ENCODE measurements around the gene PRR20D. TPM values are rescaled to one million over a fixed set of nuclear protein-coding genes. Genes with fewer than 3 reads are reported as not detected.
"Not testable (repeated sequence)": the region's sequence is repeated elsewhere in the genome, so short reads cannot be mapped to it uniquely, and the experiment has no call there.

The PRR20D gene
- polyA plus RNA-seq, 1 experiment: not detected

DNA sequence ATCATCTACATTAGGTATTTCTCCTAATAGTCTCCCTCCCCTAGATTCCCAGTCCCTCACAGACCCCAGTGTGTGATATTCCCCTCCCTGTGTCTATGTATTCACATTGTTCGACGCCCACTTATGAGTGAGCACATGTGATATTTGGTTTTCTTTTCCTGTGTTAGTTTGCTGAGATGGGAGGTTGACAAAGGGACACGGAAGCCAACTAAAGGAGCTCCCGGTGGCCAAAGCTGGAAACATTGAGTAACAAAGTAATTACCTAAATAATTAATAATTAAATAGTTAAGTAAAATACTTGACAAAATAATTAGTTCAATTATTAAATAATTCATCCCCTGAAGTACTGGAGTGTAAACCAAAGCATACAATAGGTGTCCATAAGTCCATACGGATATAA, 21.4 kb upstream of the PRR20D start:
- POLR2A ChIA-PET: no interaction called here
- no peak overlapping the region for H3K4me3 ChIP-seq (ENCODE audit: low read depth, low read length)
- no peak for DNase-seq (ENCODE audit: low read depth, low spot score)
- peaks cover 5% of the 10 kb centered on the region; the same call in 1 of the 2 replicates for H3K9me3 ChIP-seq (ENCODE audit: control insufficient read depth, insufficient read depth, low read length)
- no peaks in the 10 kb centered on the region for H3K27me3 ChIP-seq (ENCODE audit: control insufficient read depth, insufficient read depth, low read length)
- TF ChIP-seq, protein P1, sequence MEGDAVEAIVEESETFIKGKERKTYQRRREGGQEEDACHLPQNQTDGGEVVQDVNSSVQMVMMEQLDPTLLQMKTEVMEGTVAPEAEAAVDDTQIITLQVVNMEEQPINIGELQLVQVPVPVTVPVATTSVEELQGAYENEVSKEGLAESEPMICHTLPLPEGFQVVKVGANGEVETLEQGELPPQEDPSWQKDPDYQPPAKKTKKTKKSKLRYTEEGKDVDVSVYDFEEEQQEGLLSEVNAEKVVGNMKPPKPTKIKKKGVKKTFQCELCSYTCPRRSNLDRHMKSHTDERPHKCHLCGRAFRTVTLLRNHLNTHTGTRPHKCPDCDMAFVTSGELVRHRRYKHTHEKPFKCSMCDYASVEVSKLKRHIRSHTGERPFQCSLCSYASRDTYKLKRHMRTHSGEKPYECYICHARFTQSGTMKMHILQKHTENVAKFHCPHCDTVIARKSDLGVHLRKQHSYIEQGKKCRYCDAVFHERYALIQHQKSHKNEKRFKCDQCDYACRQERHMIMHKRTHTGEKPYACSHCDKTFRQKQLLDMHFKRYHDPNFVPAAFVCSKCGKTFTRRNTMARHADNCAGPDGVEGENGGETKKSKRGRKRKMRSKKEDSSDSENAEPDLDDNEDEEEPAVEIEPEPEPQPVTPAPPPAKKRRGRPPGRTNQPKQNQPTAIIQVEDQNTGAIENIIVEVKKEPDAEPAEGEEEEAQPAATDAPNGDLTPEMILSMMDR (IDR thresholded peaks at IDR 0.05; ENCODE audit: low read depth, low read length): no peak
- CTCF ChIA-PET: no interaction called here
- no peak overlapping the region for H3K27ac ChIP-seq (ENCODE audit: low read depth, low read length)

GRCh38 chr13:57139781-57140180, 20.7 kb upstream of the PRR20D start:
- H3K9me3 ChIP-seq (ENCODE audit: control insufficient read depth, insufficient read depth, low read length); H3K27ac ChIP-seq (ENCODE audit: low read depth, low read length); CTCF ChIA-PET; DNase-seq (ENCODE audit: low read depth, low spot score); H3K4me3 ChIP-seq (ENCODE audit: low read depth, low read length); POLR2A ChIA-PET; H3K27me3 ChIP-seq (ENCODE audit: control insufficient read depth, insufficient read depth, low read length): not testable (repeated sequence)

DNA sequence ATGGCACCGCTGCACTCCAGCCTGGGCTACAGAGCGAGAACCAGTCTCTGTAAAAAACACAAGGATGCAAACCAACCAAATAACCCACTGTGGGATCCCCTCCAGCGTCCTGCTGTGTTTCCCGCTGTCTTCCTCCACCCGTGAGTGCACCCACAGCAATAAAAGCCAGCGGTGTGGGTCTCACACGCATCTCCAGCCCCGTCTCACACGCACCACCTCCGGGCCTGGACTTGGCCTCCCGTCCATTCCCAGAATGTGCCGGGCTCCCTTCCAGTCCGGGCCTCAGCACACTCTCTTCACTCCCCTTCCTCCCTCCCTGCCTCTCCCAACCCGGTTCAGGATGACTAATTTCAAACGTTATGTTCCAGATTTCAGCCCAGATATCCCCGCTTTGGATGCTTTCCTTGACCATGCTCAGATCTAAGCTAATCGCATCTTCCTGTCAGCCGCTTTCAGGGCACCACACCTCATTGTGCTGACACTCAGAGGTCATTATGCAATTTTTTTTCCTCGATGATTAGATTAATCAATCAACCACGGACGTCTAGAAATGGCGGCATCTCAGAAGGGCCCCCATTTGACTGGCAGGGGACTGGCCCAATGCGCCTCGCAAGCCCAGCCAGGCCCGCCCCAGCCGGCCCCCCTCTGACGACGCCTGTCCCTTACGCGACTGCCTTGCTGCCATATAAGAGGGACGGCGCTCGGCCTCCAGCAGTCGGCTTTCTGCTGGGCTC, 20.0 kb upstream of the PRR20D start, which contains the start of gene PRR20A:
Gene PRR20A (plus strand): TSS at position 684 of the 734 bp plus-strand sequence. CDS start 387 bp downstream, outside the sequence.
- H3K4me3 ChIP-seq (ENCODE audit: low read depth, low read length); POLR2A ChIA-PET; H3K27ac ChIP-seq (ENCODE audit: low read depth, low read length); CTCF ChIA-PET; H3K27me3 ChIP-seq (ENCODE audit: control insufficient read depth, insufficient read depth, low read length); H3K9me3 ChIP-seq (ENCODE audit: control insufficient read depth, insufficient read depth, low read length); DNase-seq (ENCODE audit: low read depth, low spot score): not testable (repeated sequence)

GRCh38 chr13:57147188-57147587, 13.2 kb upstream of the PRR20D start, which contains the start of gene PRR20B:
Gene PRR20B (plus strand): TSS chr13:57147488. CDS start chr13:57147875, 387 bp downstream.
- POLR2A ChIA-PET; H3K9me3 ChIP-seq (ENCODE audit: control insufficient read depth, insufficient read depth, low read length); H3K27me3 ChIP-seq (ENCODE audit: control insufficient read depth, insufficient read depth, low read length); DNase-seq (ENCODE audit: low read depth, low spot score); CTCF ChIA-PET; H3K4me3 ChIP-seq (ENCODE audit: low read depth, low read length); H3K27ac ChIP-seq (ENCODE audit: low read depth, low read length): not testable (repeated sequence)

DNA sequence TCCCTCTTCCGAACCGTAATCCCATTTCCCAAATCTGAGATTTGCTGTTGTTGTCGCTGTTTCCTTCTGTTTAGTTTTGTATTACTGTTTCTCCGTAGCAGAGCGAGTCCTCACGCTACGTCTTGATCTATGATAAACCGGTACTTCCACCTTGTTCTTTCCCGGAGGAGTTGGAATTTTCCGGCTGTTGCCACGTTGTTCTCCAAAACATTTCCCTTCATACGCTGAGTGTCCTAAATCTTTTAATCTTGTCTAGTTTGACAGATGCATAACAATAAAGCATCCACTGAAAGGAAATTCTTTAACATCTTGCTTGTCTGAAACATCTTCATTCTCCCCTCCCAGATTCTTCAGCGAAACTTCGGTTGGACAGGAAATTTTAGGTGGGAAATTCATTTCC, 12.3 kb upstream of the PRR20D start:
- POLR2A ChIA-PET; H3K27ac ChIP-seq (ENCODE audit: low read depth, low read length); CTCF ChIA-PET; H3K27me3 ChIP-seq (ENCODE audit: control insufficient read depth, insufficient read depth, low read length); H3K4me3 ChIP-seq (ENCODE audit: low read depth, low read length); H3K9me3 ChIP-seq (ENCODE audit: control insufficient read depth, insufficient read depth, low read length); DNase-seq (ENCODE audit: low read depth, low spot score): not testable (repeated sequence)

DNA sequence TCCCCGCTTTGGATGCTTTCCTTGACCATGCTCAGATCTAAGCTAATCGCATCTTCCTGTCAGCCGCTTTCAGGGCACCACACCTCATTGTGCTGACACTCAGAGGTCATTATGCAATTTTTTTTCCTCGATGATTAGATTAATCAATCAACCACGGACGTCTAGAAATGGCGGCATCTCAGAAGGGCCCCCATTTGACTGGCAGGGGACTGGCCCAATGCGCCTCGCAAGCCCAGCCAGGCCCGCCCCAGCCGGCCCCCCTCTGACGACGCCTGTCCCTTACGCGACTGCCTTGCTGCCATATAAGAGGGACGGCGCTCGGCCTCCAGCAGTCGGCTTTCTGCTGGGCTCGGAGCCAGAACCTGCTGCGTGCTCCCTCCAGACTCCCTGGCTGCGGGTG, 6.7 kb upstream of the PRR20D start, which contains the start of gene PRR20C:
Gene PRR20C (plus strand): TSS at position 301 of the 400 bp plus-strand sequence. CDS start 387 bp downstream, outside the sequence.
- H3K27ac ChIP-seq (ENCODE audit: low read depth, low read length); H3K27me3 ChIP-seq (ENCODE audit: control insufficient read depth, insufficient read depth, low read length); POLR2A ChIA-PET; DNase-seq (ENCODE audit: low read depth, low spot score); CTCF ChIA-PET; H3K9me3 ChIP-seq (ENCODE audit: control insufficient read depth, insufficient read depth, low read length); H3K4me3 ChIP-seq (ENCODE audit: low read depth, low read length): not testable (repeated sequence)

- H3K4me3 ChIP-seq (ENCODE audit: low read depth, low read length); H3K27me3 ChIP-seq (ENCODE audit: control insufficient read depth, insufficient read depth, low read length); CTCF ChIA-PET; H3K27ac ChIP-seq (ENCODE audit: low read depth, low read length); H3K9me3 ChIP-seq (ENCODE audit: control insufficient read depth, insufficient read depth, low read length); POLR2A ChIA-PET; DNase-seq (ENCODE audit: low read depth, low spot score): not testable (repeated sequence)
Observed at GRCh38 chr13:57166897-57167296, 6.5 kb downstream of the PRR20D start, which contains the start of gene PRR20E. Gene PRR20E (plus strand): TSS chr13:57167197. CDS start chr13:57167584, 387 bp downstream.

DNA sequence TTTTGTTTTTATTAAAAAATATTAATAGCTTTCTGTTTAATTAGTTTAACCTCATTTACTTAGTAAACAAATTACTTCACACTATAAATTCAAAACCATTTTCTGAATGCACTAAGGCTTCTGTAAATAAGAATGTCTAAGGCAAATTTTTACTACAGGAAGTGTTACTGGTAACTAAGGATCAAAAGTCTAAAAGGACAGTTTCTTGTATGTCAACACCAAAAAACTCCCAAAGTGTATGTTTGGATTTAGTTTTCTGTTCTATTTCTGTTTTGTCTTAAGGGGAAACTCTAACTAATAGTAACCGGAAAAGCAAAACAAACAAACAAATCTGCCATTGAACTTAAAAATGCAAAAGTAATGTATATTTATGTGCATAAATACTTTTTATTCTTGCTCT, 31.2 kb downstream of the PRR20D start:
- Histone ChIP-seq H3K9me3 (ENCODE audit: control insufficient read depth, insufficient read depth, low read length) (no peaks in the 10 kb centered on the region), H3K27ac (ENCODE audit: low read depth, low read length) (no peak overlapping the region), H3K27me3 (ENCODE audit: control insufficient read depth, insufficient read depth, low read length) (no peaks in the 10 kb centered on the region), H3K4me3 (ENCODE audit: low read depth, low read length) (no peak overlapping the region)
- ChIA-PET POLR2A (no interaction called here), CTCF (no interaction called here)
- DNase-seq (ENCODE audit: low read depth, low spot score): no peak
- TF ChIP-seq, protein P1 (IDR thresholded peaks at IDR 0.05; ENCODE audit: low read depth, low read length): no peak

Data from AG04450 (cell line).